WTC11 (cell line): ENCODE data around the gene HNF1B. TPM values are rescaled to one million over a fixed set of nuclear protein-coding genes. Genes with fewer than 3 reads are reported as not detected.

Experiments used
- ATAC-seq: fragments of 200-7000 bp; cut with Tn5 transposase; 2 replicates; pipeline ENCODE4 v1.10.0; 2021; ENCODE audit warnings: mild to moderate bottlenecking, moderate library complexity
- CTCF ChIA-PET: fragments of 300-600 bp; sonication (Branson Sonifier 250); formaldehyde crosslinking; loops from one replicate; lab custom pipeline; 2021; ENCODE audit warnings: antibody characterized with exemption; lab: Charles Lee
- POLR2A ChIA-PET: fragments of 350-600 bp; sonication (Branson Sonifier 250); formaldehyde crosslinking; loops from one replicate; lab custom pipeline; 2021; ENCODE audit warnings: antibody characterized with exemption; lab: Charles Lee
- DNase-seq: peaks from one replicate; pipeline ENCODE4 v3.0.0; 2021; ENCODE audit warnings: low spot score
- H3K27ac Mint-ChIP-seq: 2 replicates; pipeline ENCODE4 v1.8.0; 2021; ENCODE audit warnings: mixed read lengths
- H3K27me3 Mint-ChIP-seq: 2 replicates; pipeline ENCODE4 v1.8.0; 2021; ENCODE audit warnings: low read depth, mild to moderate bottlenecking, moderate library complexity, mixed read lengths
- H3K36me3 Mint-ChIP-seq: 2 replicates; pipeline ENCODE4 v1.8.0; 2021; ENCODE audit warnings: mixed read lengths
- H3K4me1 Mint-ChIP-seq: 2 replicates; pipeline ENCODE4 v1.8.0; 2022; ENCODE audit warnings: mixed read lengths
- H3K4me3 Mint-ChIP-seq: 2 replicates; pipeline ENCODE4 v1.8.0; 2021; ENCODE audit warnings: mild to moderate bottlenecking, moderate library complexity, mixed read lengths
- H3K9me3 Mint-ChIP-seq: 2 replicates; pipeline ENCODE4 v1.8.0; 2021; ENCODE audit warnings: mixed read lengths
- ESRRA ChIP-seq: sonication (generic); formaldehyde crosslinking; IDR thresholded peaks from 2 replicates; pipeline ENCODE4 v1.8.1; 2022; ENCODE audit warnings: mild to moderate bottlenecking, missing genetic modification reagents, borderline replicate concordance
- ETV6 ChIP-seq: sonication (generic); formaldehyde crosslinking; IDR thresholded peaks from 2 replicates; pipeline ENCODE4 v1.8.1; 2022; ENCODE audit warnings: mild to moderate bottlenecking, missing genetic modification reagents
- FOXJ3 ChIP-seq: sonication (generic); formaldehyde crosslinking; IDR thresholded peaks from 2 replicates; pipeline ENCODE4 v1.9.0; 2021; ENCODE audit warnings: missing genetic modification reagents, mild to moderate bottlenecking, borderline replicate concordance
- FOXK1 ChIP-seq: sonication (generic); formaldehyde crosslinking; IDR thresholded peaks from 2 replicates; pipeline ENCODE4 v1.8.0; 2022; ENCODE audit warnings: mild to moderate bottlenecking, moderate library complexity, missing genetic modification reagents
- JAZF1 ChIP-seq: fragments of 250-450 bp; sonication (Bioruptor Pico); IDR thresholded peaks from 2 replicates; pipeline ENCODE4 v1.9.0; 2021; ENCODE audit warnings: moderate library complexity, mild to moderate bottlenecking, inconsistent platforms
- NR2C2 ChIP-seq: sonication (generic); formaldehyde crosslinking; IDR thresholded peaks from 2 replicates; pipeline ENCODE4 v1.8.0; 2022; ENCODE audit warnings: mild to moderate bottlenecking, missing genetic modification reagents
- OVOL2 ChIP-seq: fragments of 250-450 bp; sonication (Bioruptor Pico); IDR thresholded peaks from 2 replicates; pipeline ENCODE4 v1.9.0; 2021; ENCODE audit warnings: mild to moderate bottlenecking, borderline replicate concordance
- RELA ChIP-seq: sonication (generic); formaldehyde crosslinking; IDR thresholded peaks from 2 replicates; pipeline ENCODE4 v1.8.1; 2022; ENCODE audit warnings: missing genetic modification reagents, mild to moderate bottlenecking, borderline replicate concordance
- SP1 ChIP-seq: sonication (generic); formaldehyde crosslinking; conservative IDR thresholded peaks from 2 replicates; pipeline ENCODE4 v1.8.1; 2022; ENCODE audit warnings: missing genetic modification reagents
- TCF7 ChIP-seq: sonication (generic); formaldehyde crosslinking; IDR thresholded peaks from 2 replicates; pipeline ENCODE4 v1.8.0; 2022; ENCODE audit warnings: mild to moderate bottlenecking, low read depth, missing genetic modification reagents, moderate library complexity
- TEAD1 ChIP-seq: sonication (generic); formaldehyde crosslinking; IDR thresholded peaks from 2 replicates; pipeline ENCODE4 v1.8.0; 2022; ENCODE audit warnings: mild to moderate bottlenecking, missing genetic modification reagents
- ZNF138 ChIP-seq: sonication (generic); formaldehyde crosslinking; conservative IDR thresholded peaks from 2 replicates; pipeline ENCODE4 v1.8.1; 2022; ENCODE audit warnings: mild to moderate bottlenecking, moderate library complexity, missing genetic modification reagents
- ZNF232 ChIP-seq: sonication (generic); formaldehyde crosslinking; IDR thresholded peaks from 2 replicates; pipeline ENCODE4 v1.8.0; 2022; ENCODE audit warnings: mild to moderate bottlenecking, missing genetic modification reagents
- ZNF263 ChIP-seq: sonication (generic); formaldehyde crosslinking; IDR thresholded peaks from 2 replicates; pipeline ENCODE4 v1.8.1; 2022; ENCODE audit warnings: low read depth, mild to moderate bottlenecking, moderate library complexity, missing genetic modification reagents
- total RNA-seq: library from RNA; stranded (reverse); gene quantifications from 3 replicates; pipeline ENCODE4 v1.2.3, GENCODE V29; 2021
- TF ChIP-seq, protein P1 (sequence below): sonication (generic); formaldehyde crosslinking; IDR thresholded peaks from 2 replicates; pipeline ENCODE4 v1.8.0; 2022; ENCODE audit warnings: mild to moderate bottlenecking, missing genetic modification reagents
- TF ChIP-seq, protein P2 (sequence below): sonication (generic); formaldehyde crosslinking; IDR thresholded peaks from 2 replicates; pipeline ENCODE4 v1.8.1; 2023; ENCODE audit warnings: mild to moderate bottlenecking, missing genetic modification reagents, borderline replicate concordance
- TF ChIP-seq, protein P3 (sequence below): sonication (generic); formaldehyde crosslinking; IDR thresholded peaks from 2 replicates; pipeline ENCODE4 v1.8.1; 2023; ENCODE audit warnings: mild to moderate bottlenecking, missing genetic modification reagents
- TF ChIP-seq, protein P4 (sequence below): sonication (generic); formaldehyde crosslinking; IDR thresholded peaks from 2 replicates; pipeline ENCODE4 v1.8.1; 2023; ENCODE audit warnings: mild to moderate bottlenecking, missing genetic modification reagents, moderate library complexity
- TF ChIP-seq, protein P5 (sequence below): sonication (generic); formaldehyde crosslinking; IDR thresholded peaks from 2 replicates; pipeline ENCODE4 v1.8.1; 2022; ENCODE audit warnings: low read depth, missing genetic modification reagents, borderline replicate concordance
- TF ChIP-seq, protein P6 (sequence below): sonication (generic); formaldehyde crosslinking; IDR thresholded peaks from 2 replicates; pipeline ENCODE4 v1.8.0; 2022; ENCODE audit warnings: missing genetic modification reagents

HNF1B gene
- total RNA-seq, 1 experiment from 2014 or later = 0.26 TPM

DNA sequence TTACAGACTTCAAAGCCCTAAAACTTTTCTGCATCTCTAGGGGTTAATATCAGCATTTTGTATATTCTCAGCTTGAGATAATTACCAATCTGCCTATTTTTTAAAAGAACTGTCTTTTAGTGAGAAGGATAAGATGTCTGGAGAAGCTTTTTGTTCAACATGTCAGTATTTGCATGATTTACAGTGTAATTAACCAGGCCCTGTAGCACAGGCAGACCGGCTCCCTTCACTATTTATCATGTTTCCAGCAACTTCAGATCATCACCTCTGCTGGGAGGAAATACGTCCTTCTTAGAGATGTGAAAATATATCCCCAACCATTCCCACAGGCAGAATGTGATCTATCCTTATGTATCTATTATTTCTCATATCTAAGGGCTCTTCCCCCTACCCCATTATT is 93.0 kb downstream of the HNF1B start:
- Mint-ChIP-seq H3K9me3 (no peaks in the 10 kb centered on the region), H3K27me3 (peaks cover 10% of the 10 kb centered on the region), H3K36me3 (no peaks in the 10 kb centered on the region), H3K4me1 (no peaks in the 10 kb centered on the region), H3K27ac (no peak overlapping the region), H3K4me3 (no peak overlapping the region)
- TF ChIP-seq NR2C2 (CRISPR knock-in tag) = no peak
- no peak for TF ChIP-seq FOXJ3
- no peak for TF ChIP-seq SP1 (CRISPR knock-in tag)
- TF ChIP-seq, protein P1, sequence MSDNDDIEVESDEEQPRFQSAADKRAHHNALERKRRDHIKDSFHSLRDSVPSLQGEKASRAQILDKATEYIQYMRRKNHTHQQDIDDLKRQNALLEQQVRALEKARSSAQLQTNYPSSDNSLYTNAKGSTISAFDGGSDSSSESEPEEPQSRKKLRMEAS (CRISPR knock-in tag) = no peak
- TF ChIP-seq, protein P2, sequence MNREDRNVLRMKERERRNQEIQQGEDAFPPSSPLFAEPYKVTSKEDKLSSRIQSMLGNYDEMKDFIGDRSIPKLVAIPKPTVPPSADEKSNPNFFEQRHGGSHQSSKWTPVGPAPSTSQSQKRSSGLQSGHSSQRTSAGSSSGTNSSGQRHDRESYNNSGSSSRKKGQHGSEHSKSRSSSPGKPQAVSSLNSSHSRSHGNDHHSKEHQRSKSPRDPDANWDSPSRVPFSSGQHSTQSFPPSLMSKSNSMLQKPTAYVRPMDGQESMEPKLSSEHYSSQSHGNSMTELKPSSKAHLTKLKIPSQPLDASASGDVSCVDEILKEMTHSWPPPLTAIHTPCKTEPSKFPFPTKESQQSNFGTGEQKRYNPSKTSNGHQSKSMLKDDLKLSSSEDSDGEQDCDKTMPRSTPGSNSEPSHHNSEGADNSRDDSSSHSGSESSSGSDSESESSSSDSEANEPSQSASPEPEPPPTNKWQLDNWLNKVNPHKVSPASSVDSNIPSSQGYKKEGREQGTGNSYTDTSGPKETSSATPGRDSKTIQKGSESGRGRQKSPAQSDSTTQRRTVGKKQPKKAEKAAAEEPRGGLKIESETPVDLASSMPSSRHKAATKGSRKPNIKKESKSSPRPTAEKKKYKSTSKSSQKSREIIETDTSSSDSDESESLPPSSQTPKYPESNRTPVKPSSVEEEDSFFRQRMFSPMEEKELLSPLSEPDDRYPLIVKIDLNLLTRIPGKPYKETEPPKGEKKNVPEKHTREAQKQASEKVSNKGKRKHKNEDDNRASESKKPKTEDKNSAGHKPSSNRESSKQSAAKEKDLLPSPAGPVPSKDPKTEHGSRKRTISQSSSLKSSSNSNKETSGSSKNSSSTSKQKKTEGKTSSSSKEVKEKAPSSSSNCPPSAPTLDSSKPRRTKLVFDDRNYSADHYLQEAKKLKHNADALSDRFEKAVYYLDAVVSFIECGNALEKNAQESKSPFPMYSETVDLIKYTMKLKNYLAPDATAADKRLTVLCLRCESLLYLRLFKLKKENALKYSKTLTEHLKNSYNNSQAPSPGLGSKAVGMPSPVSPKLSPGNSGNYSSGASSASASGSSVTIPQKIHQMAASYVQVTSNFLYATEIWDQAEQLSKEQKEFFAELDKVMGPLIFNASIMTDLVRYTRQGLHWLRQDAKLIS (CRISPR knock-in tag) = no peak
- no peak for TF ChIP-seq TEAD1
- no peak for TF ChIP-seq RELA (CRISPR knock-in tag)
- TF ChIP-seq TCF7 (CRISPR knock-in tag) = no peak
- TF ChIP-seq, protein P3, sequence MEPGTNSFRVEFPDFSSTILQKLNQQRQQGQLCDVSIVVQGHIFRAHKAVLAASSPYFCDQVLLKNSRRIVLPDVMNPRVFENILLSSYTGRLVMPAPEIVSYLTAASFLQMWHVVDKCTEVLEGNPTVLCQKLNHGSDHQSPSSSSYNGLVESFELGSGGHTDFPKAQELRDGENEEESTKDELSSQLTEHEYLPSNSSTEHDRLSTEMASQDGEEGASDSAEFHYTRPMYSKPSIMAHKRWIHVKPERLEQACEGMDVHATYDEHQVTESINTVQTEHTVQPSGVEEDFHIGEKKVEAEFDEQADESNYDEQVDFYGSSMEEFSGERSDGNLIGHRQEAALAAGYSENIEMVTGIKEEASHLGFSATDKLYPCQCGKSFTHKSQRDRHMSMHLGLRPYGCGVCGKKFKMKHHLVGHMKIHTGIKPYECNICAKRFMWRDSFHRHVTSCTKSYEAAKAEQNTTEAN (CRISPR knock-in tag) = no peak
- TF ChIP-seq, protein P4, sequence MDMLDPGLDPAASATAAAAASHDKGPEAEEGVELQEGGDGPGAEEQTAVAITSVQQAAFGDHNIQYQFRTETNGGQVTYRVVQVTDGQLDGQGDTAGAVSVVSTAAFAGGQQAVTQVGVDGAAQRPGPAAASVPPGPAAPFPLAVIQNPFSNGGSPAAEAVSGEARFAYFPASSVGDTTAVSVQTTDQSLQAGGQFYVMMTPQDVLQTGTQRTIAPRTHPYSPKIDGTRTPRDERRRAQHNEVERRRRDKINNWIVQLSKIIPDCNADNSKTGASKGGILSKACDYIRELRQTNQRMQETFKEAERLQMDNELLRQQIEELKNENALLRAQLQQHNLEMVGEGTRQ = no peak
- TF ChIP-seq, protein P5, sequence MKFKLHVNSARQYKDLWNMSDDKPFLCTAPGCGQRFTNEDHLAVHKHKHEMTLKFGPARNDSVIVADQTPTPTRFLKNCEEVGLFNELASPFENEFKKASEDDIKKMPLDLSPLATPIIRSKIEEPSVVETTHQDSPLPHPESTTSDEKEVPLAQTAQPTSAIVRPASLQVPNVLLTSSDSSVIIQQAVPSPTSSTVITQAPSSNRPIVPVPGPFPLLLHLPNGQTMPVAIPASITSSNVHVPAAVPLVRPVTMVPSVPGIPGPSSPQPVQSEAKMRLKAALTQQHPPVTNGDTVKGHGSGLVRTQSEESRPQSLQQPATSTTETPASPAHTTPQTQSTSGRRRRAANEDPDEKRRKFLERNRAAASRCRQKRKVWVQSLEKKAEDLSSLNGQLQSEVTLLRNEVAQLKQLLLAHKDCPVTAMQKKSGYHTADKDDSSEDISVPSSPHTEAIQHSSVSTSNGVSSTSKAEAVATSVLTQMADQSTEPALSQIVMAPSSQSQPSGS (CRISPR knock-in tag) = no peak
- no peak for TF ChIP-seq OVOL2 (CRISPR knock-in tag)
- TF ChIP-seq ESRRA = no peak
- no peak for TF ChIP-seq JAZF1 (CRISPR knock-in tag)
- no peak for TF ChIP-seq ZNF138 (CRISPR knock-in tag)
- no peak for TF ChIP-seq ZNF232 (CRISPR knock-in tag)
- no peak for TF ChIP-seq ZNF263
- TF ChIP-seq, protein P6, sequence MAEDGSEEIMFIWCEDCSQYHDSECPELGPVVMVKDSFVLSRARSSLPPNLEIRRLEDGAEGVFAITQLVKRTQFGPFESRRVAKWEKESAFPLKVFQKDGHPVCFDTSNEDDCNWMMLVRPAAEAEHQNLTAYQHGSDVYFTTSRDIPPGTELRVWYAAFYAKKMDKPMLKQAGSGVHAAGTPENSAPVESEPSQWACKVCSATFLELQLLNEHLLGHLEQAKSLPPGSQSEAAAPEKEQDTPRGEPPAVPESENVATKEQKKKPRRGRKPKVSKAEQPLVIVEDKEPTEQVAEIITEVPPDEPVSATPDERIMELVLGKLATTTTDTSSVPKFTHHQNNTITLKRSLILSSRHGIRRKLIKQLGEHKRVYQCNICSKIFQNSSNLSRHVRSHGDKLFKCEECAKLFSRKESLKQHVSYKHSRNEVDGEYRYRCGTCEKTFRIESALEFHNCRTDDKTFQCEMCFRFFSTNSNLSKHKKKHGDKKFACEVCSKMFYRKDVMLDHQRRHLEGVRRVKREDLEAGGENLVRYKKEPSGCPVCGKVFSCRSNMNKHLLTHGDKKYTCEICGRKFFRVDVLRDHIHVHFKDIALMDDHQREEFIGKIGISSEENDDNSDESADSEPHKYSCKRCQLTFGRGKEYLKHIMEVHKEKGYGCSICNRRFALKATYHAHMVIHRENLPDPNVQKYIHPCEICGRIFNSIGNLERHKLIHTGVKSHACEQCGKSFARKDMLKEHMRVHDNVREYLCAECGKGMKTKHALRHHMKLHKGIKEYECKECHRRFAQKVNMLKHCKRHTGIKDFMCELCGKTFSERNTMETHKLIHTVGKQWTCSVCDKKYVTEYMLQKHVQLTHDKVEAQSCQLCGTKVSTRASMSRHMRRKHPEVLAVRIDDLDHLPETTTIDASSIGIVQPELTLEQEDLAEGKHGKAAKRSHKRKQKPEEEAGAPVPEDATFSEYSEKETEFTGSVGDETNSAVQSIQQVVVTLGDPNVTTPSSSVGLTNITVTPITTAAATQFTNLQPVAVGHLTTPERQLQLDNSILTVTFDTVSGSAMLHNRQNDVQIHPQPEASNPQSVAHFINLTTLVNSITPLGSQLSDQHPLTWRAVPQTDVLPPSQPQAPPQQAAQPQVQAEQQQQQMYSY (CRISPR knock-in tag) = no peak
- TF ChIP-seq ETV6 (CRISPR knock-in tag) = no peak
- no peak for TF ChIP-seq FOXK1
- CTCF ChIA-PET = interaction anchor here (5.5 kb wide), 1 partner anchor 165 kb away, joined by 46 read pairs; no protein-coding TSS in a partner anchor
- DNase-seq = no peak
- ATAC-seq = no peak
- POLR2A ChIA-PET = no interaction called here
